Activated CD4-positive, alpha-beta T cell treated with anti-CD3 and anti-CD28 coated beads, Interleukin-2, amount 50 U/mL, for 16 hours (primary cell): Measurements from ENCODE around the gene SLC26A4.
"Not testable (repeated sequence)": the region's sequence is repeated elsewhere in the genome, so short reads cannot be mapped to it uniquely, and the experiment has no call there.

Source experiments
- DNase-seq: peaks from one replicate; pipeline ENCODE4 v3.0.0-alpha.2; 2020

Gene SLC26A4

GRCh38 chr7:107660381-107661080, at the start of gene SLC26A4:
TSS of gene SLC26A4 (plus strand) at chr7:107660828. CDS start at chr7:107661642, 814 bp downstream.
- peak; percentile 57 for DNase-seq

- no peak for DNase-seq
Measured at GRCh38 chr7:107613439-107613838, 47.2 kb upstream of the SLC26A4 start.

GRCh38 chr7:107613948-107614347, 46.7 kb upstream of the SLC26A4 start:
- no peak for DNase-seq

- DNase-seq, result no peak
Measured at GRCh38 chr7:107614425-107614824, 46.2 kb upstream of the SLC26A4 start.

DNA sequence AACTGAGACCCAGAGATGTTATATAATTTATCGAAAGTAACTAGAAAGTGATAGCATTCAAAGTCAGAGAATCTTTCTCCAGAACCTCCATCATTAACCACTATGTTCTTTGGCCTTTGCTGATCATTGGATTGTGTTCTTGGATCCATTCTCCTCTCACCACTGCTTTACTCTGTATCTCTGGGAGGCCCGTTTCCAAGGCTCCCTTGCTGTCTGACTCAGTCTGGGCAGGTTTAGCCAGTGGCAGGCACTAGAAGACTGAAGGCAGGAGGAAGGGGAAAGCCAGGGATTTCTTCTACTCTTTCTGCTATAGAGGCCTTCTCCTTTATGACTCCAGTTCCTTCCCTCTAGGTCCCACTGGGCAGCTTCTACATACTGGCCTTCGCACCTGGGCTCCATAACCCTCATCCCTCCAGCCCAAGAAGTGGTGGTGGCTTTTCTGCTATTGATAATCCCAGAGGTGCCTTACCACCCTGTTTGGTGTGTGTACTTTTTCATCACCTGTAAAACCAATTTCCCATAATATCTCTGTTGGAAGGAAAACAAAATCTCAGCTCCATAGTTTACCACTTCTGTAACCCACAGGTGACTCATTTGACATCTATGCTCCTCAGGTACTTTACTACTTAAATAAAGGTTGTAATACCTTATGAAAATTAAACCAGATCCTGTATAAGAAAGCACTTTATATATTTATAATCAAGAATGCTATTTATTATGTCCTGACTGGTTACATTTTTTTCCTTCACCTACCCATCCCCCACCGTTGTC, 44.5 kb upstream of the SLC26A4 start:
- DNase-seq, result no peak

DNA sequence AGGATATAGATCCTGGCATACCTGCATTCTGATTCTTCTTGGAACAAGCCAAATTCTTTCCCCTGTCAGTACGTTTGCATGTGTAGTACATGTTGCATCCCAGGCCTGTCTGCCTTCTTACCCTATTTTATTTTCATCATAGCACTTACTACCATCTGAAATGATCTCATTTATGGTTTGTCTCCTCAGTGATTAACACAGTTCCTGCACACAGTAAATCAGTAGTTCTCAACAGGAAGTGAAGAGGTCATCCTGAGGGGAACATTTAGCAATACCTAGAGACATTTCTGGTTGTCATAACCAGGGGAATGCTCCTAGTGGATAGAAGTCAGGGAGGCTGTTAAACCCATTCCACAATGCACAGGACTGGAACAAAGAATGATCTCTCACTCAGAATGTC, 38.2 kb upstream of the SLC26A4 start:
- peak; percentile 12 for DNase-seq

- no peak for DNase-seq
Measured at GRCh38 chr7:107622894-107623293, 37.7 kb upstream of the SLC26A4 start.

- DNase-seq, result no peak
Measured at GRCh38 chr7:107627002-107627401, 33.6 kb upstream of the SLC26A4 start.

DNA sequence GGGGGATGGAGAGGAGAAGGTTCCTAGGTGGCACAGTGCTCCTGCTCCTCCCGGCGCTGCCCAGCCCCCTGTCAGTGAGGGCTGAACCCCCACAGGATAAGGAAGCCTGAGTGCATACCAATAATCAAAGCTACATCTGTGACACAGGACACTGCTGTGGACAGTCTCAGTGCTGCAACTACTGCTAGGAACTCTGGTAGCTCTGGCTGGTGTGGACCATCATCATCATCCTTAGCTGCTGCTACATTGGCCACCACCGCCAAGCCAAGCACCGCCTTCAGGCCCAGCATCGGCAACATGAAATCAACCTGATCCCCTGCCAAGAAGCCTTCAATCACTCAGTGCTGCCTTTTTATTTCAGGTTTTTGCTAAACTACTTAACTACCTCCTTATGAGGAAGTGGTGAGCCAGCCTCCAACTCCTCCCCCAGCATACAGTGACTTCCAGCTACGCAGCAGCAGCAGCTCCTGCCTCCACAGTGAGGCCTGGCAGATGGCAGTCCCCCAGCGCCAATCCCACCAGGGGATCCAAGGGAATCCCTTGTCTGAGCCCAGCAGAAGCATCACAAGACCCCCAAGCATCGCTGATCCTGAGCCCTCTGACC, 32.1 kb upstream of the SLC26A4 start:
- DNase-seq, result no peak

DNA sequence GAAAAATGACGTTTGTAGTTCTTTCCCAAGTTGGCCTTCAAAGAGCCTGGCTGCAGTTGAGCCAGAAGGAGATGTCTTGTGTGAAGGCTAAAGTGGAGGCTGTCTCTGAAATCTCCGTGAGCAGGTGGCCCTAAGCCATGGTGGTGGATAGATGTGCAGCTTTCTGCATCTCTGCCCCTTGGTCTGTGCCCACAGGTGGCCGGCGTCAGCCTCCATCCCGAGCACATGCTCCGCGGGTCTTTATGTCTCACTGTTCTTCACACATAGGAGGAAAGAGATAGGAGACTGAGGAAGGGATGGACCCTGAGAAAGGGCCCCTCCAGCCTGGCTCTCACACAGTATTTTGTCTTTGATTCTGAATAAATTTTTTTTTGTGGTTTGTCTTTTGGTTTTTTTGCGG, 30.3 kb upstream of the SLC26A4 start:
- DNase-seq, result no peak

DNA sequence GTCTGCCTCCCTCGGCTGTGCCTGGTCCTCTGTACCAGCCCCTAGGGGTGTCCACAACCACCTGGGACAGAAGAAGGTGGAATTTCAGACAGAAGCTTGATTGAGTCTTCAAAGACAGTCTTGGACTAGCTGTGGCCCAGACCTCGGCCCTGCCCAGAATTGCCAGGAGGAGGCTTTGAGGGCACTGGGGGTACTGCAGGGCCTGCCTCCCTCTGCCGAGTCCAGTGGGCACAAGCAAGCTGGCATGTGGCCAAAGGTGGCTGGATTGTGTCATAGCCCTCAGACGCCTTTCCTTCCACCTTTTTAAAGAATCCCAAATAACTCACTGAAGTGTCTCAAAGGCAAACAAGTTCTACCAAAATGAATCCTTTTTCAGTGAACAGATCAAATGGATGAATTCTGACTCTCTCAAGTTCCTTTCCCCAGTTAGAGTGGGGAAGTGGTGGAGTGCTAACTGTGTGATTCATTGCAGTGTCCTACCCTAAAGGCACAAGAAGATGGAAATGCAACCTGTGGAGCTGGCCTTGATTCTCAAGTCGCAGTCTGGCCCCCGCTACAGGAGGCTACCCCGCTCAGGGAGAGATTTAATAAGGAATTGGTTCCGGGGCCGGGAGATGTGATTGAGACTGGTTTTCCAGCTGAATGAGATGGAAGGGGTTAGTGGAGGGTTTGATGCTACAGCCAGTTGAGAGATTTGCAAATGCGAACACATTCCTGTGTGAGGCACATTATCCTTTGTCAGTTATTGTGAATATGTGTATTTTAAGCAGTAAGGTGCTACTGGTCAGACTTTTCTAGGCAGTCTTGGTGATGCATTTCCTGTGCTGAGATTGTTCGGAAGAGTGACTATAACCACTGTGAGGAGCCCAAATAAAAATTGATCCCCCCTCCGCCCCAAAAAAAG, 28.8 kb upstream of the SLC26A4 start:
- no peak for DNase-seq

GRCh38 chr7:107632492-107632865, 28.1 kb upstream of the SLC26A4 start:
- DNase-seq, result no peak

GRCh38 chr7:107638594-107638993, 22.0 kb upstream of the SLC26A4 start:
- no peak for DNase-seq

DNA sequence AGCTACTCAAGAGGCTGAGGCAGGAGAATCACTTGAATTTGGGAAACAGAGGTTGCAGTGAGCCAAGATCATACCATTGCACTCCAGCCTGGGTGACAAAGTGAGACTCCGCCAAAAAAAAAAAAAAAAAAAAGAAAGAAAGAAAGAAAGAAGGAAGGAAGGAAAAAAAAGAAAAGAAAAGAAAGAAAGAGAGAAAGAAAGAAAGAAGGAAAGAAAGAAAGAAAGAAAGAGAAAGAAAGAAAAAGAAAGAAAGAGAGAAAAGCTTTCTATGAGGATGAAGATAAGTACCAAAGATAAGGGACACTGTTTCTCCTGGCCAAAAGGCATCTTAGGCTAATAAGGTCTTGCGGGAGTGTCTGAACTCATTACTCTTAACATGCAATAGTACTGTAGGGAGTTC, 21.6 kb upstream of the SLC26A4 start:
- DNase-seq, result not testable (repeated sequence)

GRCh38 chr7:107641676-107642075, 19.0 kb upstream of the SLC26A4 start:
- DNase-seq, result no peak

DNA sequence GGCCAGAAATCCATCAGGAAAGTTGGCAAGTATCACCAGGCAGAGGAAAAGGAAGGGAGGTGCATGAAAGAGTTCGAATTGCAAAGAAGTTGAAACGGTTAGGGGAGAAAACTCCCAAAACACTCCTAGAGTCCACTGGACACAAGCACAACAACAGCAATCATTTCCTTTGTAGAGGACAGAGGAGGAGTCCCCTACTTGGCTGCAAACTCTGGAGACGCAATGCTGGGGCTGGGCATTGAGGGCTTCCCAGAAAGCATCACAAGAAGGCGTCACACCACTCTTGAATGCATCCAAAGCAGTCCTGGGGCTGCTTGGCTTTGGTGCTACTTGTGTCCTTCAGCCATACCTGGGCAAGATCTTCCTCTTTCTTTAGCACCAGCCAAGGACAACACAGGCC, 18.1 kb upstream of the SLC26A4 start:
- no peak for DNase-seq

- DNase-seq, result no peak
Measured at GRCh38 chr7:107643407-107643806, 17.2 kb upstream of the SLC26A4 start.

DNA sequence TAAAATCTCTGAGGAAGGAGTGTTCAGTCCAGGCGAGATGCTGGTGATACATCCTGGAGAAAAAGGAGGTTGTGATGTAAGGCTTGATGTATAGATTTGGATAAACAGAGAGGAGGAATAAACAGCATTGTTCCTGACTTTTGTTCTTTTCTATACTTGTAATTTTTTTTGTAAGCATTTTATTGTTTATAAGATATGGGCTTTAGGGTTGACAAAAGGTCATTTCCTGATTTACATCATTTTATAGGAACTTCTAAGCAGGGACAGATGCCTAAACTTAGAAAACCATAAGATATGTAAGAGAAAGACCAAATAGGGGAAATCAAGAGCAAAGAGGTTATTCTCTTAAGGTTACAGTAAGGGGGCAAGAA, 16.7 kb upstream of the SLC26A4 start:
- no peak for DNase-seq

- no peak for DNase-seq
Measured at GRCh38 chr7:107644309-107644974, 16.2 kb upstream of the SLC26A4 start.

- DNase-seq, result no peak
Measured at GRCh38 chr7:107652642-107653041, 8.0 kb upstream of the SLC26A4 start.

DNA sequence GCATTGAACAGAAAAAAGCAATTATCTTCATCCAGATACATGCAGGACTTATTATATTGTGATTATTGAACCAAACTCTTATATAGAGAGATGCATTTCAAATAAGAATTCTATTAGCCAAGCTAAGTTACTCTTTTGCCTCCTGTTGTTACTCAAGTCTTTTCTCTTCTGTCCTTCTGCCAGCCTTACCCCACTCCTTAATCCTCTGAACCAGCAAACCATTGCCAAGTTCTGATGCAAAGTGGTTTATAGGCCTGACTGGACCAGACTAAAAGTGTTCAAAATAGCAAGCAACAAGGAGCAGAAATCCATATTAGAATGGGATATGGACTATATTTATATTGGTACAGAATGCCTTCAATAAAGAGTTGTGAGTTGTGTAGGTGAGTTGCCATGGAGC, 2.2 kb upstream of the SLC26A4 start:
- no peak for DNase-seq

- peak; percentile 84 for DNase-seq
Measured at GRCh38 chr7:107659666-107660065, 962 bp upstream of the SLC26A4 start.
